Activated B cell treated with CpG ODN at 0.5 μM for 24 hours (primary cell): ENCODE results near the gene ERCC5. TPM values are rescaled to one million over a fixed set of nuclear protein-coding genes. Genes with fewer than 3 reads are reported as not detected.

Source experiments
- ATAC-seq: fragments of 200-7000 bp; cut with Tn5 transposase; one replicate; pipeline ENCODE4 v1.10.0; 2021; ENCODE audit warnings: low read depth, mild to moderate bottlenecking, moderate library complexity
- CTCF ChIA-PET: fragments of 350-600 bp; sonication (Branson Sonifier 250); formaldehyde crosslinking; loops from one replicate; lab custom pipeline; 2021; ENCODE audit warnings: antibody characterized with exemption; lab: Charles Lee
- POLR2A ChIA-PET: fragments of 350-600 bp; sonication (Branson Sonifier 250); formaldehyde crosslinking; loops from one replicate; lab custom pipeline; 2021; ENCODE audit warnings: antibody characterized with exemption; lab: Charles Lee
- DNase-seq: peaks from one replicate; pipeline ENCODE4 v3.0.0; 2022
- H3K27ac Mint-ChIP-seq: one replicate; pipeline ENCODE4 v1.8.0; 2020; ENCODE audit warnings: mixed read lengths
- H3K27me3 Mint-ChIP-seq: one replicate; pipeline ENCODE4 v1.8.0; 2021; ENCODE audit warnings: mixed read lengths
- H3K36me3 Mint-ChIP-seq: one replicate; pipeline ENCODE4 v1.8.0; 2021; ENCODE audit warnings: low read depth, mixed read lengths
- H3K4me1 Mint-ChIP-seq: one replicate; pipeline ENCODE4 v1.8.0; 2021; ENCODE audit warnings: mixed read lengths
- H3K4me3 Mint-ChIP-seq: one replicate; pipeline ENCODE4 v1.8.0; 2020; ENCODE audit warnings: mild to moderate bottlenecking, mixed read lengths
- H3K9me3 Mint-ChIP-seq: one replicate; pipeline ENCODE4 v1.8.0; 2020; ENCODE audit warnings: mixed read lengths
- CTCF ChIP-seq: fragments of 200-600 bp; IDR thresholded peaks from one replicate; pipeline ENCODE4 v1.8.0; 2022; ENCODE audit warnings: antibody characterized with exemption, mild to moderate bottlenecking
- intact Hi-C: fragments of 100-400 bp; cut with micrococcal nuclease; formaldehyde crosslinking; loops from one replicate; pipeline ENCODE4 v1.15.1; 2024
- total RNA-seq: library from RNA; stranded (reverse); gene quantifications from 2 replicates; pipeline ENCODE4 v1.2.3, GENCODE V29; 2022

Gene ERCC5
- total RNA-seq, 1 donor from 2014 or later: 74.3 TPM

DNA sequence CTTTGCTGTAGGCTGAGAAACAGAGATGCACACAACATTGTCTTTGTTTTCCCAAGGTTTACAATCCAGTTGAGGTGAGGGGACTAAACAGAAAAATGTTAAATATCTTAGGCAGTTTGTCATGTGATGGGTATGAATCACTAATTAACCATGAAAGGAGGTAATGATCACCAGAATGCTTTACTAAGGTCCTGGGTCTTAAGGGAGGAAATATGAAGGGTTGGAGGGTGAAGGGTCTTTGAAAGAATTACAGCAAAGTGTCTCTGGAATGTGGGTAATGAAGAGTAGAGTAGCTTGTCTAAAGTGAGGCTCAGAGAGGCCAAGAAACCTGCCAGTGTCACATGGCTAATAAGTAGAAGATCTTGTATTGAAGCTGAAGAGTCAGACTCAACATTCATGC, 27.9 kb upstream of the ERCC5 start:
- no peak for TF ChIP-seq CTCF
- Mint-ChIP-seq H3K9me3 (no peaks in the 10 kb centered on the region), H3K27me3 (no peaks in the 10 kb centered on the region), H3K36me3 (peaks cover 11% of the 10 kb centered on the region), H3K27ac (no peak overlapping the region), H3K4me1 (no peaks in the 10 kb centered on the region), H3K4me3 (no peak overlapping the region)
- DNase-seq (no peak), ATAC-seq (no peak)
- ChIA-PET POLR2A (no interaction called here), CTCF (no interaction called here)
- intact Hi-C loops: no loop called here

- H3K36me3 Mint-ChIP-seq: peaks cover 5% of the 10 kb centered on the region
- no peak overlapping the region for H3K4me3 Mint-ChIP-seq
- ChIA-PET CTCF (no interaction called here), POLR2A (interaction anchor here (0.7 kb wide), 1 partner anchor 20 kb away, joined by 3 read pairs; the partner anchor contains the start of gene ERCC5)
- H3K4me1 Mint-ChIP-seq: no peaks in the 10 kb centered on the region
- intact Hi-C loops: no loop called here
- no peak for TF ChIP-seq CTCF
- DNase-seq: no peak
- ATAC-seq: no peak
- H3K27ac Mint-ChIP-seq: no peak overlapping the region
- H3K27me3 Mint-ChIP-seq: no peaks in the 10 kb centered on the region
- H3K9me3 Mint-ChIP-seq: no peaks in the 10 kb centered on the region
These were observed 20.4 kb upstream of the ERCC5 start for GRCh38 chr13:102825400-102825799.

DNA sequence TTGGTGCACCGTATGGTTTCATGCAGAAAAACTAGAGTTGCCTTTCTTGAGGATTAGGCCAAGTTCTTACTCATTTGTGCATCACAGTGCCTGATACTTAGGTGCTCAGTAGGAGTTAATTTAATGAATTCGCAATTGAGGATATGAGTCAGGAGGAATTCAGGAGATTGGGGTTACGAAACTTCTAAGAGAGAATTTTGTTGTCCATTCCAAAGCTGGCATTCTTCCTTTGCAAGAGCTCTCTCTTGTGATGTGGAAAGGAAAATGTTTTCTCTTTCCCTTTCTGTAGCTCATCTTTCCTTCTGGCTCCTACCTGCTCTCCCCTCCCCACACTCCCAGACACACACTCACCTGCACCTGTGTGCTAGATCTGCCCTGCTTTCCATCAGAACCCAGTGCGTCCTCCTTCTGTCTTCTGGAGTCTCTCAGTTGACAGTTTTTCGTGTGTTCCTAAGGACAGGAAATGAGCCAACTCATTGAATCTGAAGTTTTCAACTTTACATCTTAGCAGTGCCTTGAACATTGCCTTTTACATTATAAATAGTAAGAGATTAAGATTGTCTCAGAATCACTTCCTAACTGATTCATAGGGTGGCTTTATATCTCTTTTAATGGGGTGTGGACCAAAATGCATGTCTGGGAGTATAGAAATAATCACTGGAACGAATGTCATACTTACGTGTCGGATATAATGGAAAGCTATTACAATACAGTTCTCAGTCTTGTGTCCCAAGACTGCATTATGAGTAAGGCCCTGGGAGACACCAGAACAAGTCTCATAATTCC, 19.7 kb upstream of the ERCC5 start:
- Mint-ChIP-seq H3K27ac (no peak overlapping the region), H3K36me3 (peaks cover 5% of the 10 kb centered on the region), H3K4me1 (no peaks in the 10 kb centered on the region), H3K9me3 (no peaks in the 10 kb centered on the region), H3K4me3 (no peak overlapping the region), H3K27me3 (no peaks in the 10 kb centered on the region)
- ATAC-seq: no peak
- intact Hi-C loops: no loop called here
- ChIA-PET POLR2A (no interaction called here), CTCF (no interaction called here)
- no peak for DNase-seq
- no peak for TF ChIP-seq CTCF

DNA sequence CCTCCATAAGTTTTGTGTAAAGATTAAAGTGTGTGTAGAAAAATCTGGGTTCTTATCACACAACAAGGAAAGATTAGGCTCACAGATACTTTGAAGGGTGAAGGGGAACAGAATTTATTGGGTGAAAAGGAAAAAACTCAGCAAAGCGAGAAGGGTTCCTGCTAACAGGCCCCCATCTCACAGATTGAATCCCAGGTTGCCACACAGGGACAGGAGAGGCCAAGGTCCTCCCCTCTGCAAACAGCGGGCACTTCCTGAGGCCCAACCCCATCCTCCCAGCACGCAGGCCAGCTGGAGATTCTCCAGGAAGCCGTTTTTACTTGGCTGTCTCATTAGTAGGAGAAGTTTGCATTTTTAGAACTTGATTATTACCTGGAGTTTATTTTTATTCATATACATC, 15.2 kb upstream of the ERCC5 start:
- Mint-ChIP-seq H3K4me3 (no peak overlapping the region), H3K27ac (no peak overlapping the region), H3K9me3 (no peaks in the 10 kb centered on the region), H3K27me3 (no peaks in the 10 kb centered on the region), H3K36me3 (no peaks in the 10 kb centered on the region), H3K4me1 (no peaks in the 10 kb centered on the region)
- CTCF ChIA-PET: no interaction called here
- no peak for TF ChIP-seq CTCF
- POLR2A ChIA-PET: no interaction called here
- ATAC-seq: no peak
- no peak for DNase-seq
- intact Hi-C loops: no loop called here

DNA sequence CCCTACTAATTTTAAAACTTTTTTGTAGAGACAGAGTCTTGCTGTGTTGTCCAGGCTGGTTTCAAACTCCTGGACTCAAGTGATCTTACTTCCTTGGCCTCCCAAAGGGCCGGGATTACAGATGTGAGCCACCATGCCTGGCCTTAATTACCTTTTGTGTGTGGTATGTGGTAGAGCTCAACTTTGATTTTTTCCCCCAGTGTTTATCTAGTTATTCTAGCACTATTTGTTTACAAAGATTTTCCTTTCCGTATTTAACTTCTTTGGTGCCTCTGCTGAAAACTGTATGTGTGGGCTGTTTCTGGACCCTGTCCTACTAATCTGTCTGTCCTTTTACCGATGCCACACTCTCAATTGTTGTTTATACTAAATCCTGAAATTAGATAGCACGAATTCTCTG, 9.4 kb upstream of the ERCC5 start:
- Mint-ChIP-seq H3K27ac (no peak overlapping the region), H3K4me1 (no peaks in the 10 kb centered on the region), H3K9me3 (no peaks in the 10 kb centered on the region), H3K4me3 (no peak overlapping the region), H3K36me3 (no peaks in the 10 kb centered on the region), H3K27me3 (no peaks in the 10 kb centered on the region)
- intact Hi-C loops: no loop called here
- ATAC-seq (no peak), DNase-seq (no peak)
- POLR2A ChIA-PET: interaction anchor here (0.6 kb wide), 1 partner anchor 109 kb away, joined by 4 read pairs; no protein-coding TSS in a partner anchor
- CTCF ChIA-PET: no interaction called here
- no peak for TF ChIP-seq CTCF
